ENCODE measurements around the gene KTN1. TPM values are rescaled to one million over a fixed set of nuclear protein-coding genes. Genes with fewer than 3 reads are reported as not detected.

KTN1 gene
- 100 to 1,000 TPM; 149 to 264 TPM for total RNA-seq

DNA sequence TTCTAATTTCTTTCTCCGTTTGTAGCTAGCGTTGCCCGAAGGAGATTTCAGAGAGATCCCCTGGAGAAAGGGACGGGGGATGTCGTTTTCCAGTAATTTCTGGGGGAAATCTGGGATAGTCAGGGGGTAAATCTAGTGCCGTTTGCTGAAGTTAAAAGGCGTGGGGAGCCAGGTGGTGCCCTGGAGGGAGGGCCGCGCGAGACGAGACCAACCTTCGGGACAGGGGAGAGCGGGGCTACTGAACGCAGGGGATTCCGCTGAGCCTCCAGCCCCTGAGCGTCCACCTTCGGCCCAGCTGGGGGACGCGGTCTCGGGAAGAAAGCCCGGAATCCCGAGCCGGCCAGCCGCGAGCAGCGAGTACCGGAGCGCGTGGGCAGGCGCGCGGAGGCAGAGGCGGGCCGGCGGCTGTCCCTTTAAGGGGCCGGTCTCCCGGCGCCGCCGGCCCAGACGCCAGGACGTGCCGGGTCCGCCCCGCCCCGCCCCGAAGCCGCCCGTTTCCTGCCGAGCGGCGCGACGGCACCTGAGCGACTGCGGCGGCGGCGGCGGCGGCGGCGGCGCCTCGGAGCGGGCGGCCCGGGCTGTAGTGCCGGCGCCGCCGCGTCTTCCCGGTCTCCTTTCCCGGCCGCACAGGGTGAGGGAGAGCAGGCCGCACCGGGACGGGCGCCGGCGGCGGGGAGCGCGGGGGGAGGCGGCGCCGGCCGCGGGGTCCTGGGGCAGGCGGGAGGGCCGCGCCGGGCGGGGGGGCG is at the start of gene KTN1:
Gene KTN1, plus strand, starts transcription at position 484 of the 746 bp plus-strand sequence. CDS start 31,842 bp downstream, outside the sequence.
- Histone ChIP-seq H3K9me3 (no peaks in the 10 kb centered on the region), H3K27me3 (no peaks in the 10 kb centered on the region), H3K9ac (ENCODE audit: low read depth in 2 of 2, low read length in 2 of 2) (peak within 1 kb of the TSS; percentile 88 to 94), H3K36me3 (no peaks in the 10 kb centered on the region), H3K4me1 (no peaks in the 10 kb centered on the region), H3K27ac (peak within 1 kb of the TSS; percentile 85), H3K4me3 (peak within 1 kb of the TSS; percentile 89)
- intact Hi-C loops (cut with DNase I): loop anchor here (10.0 kb wide), 1 partner anchor 115 kb away; no protein-coding TSS in a partner anchor
- TF ChIP-seq, protein P1, sequence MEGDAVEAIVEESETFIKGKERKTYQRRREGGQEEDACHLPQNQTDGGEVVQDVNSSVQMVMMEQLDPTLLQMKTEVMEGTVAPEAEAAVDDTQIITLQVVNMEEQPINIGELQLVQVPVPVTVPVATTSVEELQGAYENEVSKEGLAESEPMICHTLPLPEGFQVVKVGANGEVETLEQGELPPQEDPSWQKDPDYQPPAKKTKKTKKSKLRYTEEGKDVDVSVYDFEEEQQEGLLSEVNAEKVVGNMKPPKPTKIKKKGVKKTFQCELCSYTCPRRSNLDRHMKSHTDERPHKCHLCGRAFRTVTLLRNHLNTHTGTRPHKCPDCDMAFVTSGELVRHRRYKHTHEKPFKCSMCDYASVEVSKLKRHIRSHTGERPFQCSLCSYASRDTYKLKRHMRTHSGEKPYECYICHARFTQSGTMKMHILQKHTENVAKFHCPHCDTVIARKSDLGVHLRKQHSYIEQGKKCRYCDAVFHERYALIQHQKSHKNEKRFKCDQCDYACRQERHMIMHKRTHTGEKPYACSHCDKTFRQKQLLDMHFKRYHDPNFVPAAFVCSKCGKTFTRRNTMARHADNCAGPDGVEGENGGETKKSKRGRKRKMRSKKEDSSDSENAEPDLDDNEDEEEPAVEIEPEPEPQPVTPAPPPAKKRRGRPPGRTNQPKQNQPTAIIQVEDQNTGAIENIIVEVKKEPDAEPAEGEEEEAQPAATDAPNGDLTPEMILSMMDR (IDR thresholded peaks at IDR 0.05): no peak
- DNase-seq: peak; percentile 83

DNA sequence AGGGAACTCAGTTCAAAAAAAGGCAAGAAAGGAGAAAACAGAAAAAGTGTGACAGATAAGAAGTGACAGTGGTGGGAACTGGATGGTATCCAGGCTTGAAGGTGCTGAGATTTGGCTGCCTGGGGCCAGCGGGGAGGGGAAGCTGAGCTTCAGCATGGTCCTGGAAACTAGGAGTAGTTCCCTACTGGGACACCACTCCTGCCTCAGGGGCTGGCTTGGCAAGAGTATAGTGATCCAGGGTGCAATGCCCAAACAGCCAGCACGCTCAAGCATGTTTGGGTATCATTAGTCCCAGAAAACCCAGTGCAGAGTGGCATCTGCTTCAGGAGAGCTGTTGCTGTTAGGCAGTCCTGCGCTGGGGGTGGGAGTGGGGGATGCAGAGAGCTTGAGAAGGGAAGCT is 49.5 kb upstream of the KTN1 start:
- Histone ChIP-seq H3K27ac (no peak overlapping the region), H3K9me3 (no peaks in the 10 kb centered on the region), H3K27me3 (no peaks in the 10 kb centered on the region), H3K36me3 (no peaks in the 10 kb centered on the region), H3K4me3 (no peak overlapping the region), H3K9ac (ENCODE audit: low read depth in 2 of 2, low read length in 2 of 2) (no peak overlapping the region), H3K4me1 (no peaks in the 10 kb centered on the region)
- intact Hi-C loops (cut with DNase I): no loop called here
- TF ChIP-seq, protein P1 (IDR thresholded peaks at IDR 0.05): no peak
- DNase-seq: no peak

DNA sequence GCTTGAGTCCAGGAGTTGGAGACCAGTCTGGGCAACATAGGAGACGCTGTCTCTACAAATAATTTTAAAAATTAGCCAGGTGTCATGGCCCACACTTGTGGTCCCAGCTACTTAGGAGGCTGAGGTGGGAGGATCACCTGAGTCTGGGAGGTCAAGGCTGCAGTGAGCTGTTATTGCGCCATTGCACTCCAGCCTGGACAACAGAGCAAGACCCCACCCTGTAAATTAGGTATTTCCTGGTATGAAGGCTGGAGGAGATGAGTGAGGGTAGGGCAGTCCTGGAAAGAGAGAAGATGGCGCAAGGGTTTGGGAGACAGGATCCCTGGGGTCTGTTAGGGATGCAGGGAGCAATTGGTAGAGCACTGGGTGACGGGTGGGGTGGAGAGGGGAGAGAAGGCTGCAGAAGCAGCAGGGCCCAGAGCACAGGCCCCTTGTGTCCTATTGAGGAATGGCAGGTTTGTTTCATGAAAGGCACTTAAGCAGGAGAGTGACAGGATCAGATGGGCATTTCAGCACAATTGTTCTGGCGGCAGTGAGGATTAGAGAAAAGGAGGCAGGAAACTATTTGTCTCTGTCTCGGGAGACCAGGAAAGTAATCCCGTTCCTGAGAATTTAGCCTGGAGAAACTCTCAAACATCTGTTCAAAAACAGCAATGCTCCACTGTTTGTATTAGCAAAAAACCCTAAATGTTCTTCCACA is 47.2 kb upstream of the KTN1 start:
- H3K36me3 ChIP-seq: no peaks in the 10 kb centered on the region
- H3K27me3 ChIP-seq: no peaks in the 10 kb centered on the region
- H3K9me3 ChIP-seq: no peaks in the 10 kb centered on the region
- H3K27ac ChIP-seq: no peak overlapping the region
- no peak overlapping the region for H3K9ac ChIP-seq (ENCODE audit: low read depth in 2 of 2, low read length in 2 of 2)
- H3K4me1 ChIP-seq: no peaks in the 10 kb centered on the region
- TF ChIP-seq, protein P1 (IDR thresholded peaks at IDR 0.05): no peak
- intact Hi-C loops (cut with DNase I): no loop called here
- no peak overlapping the region for H3K4me3 ChIP-seq
- no peak for DNase-seq

DNA sequence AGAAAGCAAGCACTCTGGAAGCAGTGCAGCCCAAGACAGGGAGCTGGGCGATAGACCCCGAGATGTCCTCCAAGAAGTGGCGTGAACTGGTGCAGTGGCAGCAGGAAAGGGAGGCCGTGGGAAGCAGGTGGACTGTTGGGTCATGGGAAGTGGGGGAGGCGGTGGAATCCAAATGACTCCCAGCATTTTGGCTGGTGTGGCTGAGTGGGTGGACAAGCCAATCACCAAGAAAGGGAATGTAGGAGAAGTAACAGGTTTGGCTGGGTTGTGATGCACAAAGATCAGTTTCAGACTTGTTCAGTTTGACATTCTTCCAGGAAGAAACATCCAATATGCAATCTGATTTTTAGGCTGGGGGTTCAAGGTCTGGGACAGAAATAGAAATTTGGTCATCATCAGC is 46.0 kb upstream of the KTN1 start:
- TF ChIP-seq, protein P1 (IDR thresholded peaks at IDR 0.05): no peak
- Histone ChIP-seq H3K27me3 (no peaks in the 10 kb centered on the region), H3K9me3 (no peaks in the 10 kb centered on the region), H3K9ac (ENCODE audit: low read depth in 2 of 2, low read length in 2 of 2) (no peak overlapping the region), H3K4me3 (no peak overlapping the region), H3K4me1 (no peaks in the 10 kb centered on the region), H3K36me3 (no peaks in the 10 kb centered on the region), H3K27ac (no peak overlapping the region)
- no peak for DNase-seq
- intact Hi-C loops (cut with DNase I): no loop called here

DNA sequence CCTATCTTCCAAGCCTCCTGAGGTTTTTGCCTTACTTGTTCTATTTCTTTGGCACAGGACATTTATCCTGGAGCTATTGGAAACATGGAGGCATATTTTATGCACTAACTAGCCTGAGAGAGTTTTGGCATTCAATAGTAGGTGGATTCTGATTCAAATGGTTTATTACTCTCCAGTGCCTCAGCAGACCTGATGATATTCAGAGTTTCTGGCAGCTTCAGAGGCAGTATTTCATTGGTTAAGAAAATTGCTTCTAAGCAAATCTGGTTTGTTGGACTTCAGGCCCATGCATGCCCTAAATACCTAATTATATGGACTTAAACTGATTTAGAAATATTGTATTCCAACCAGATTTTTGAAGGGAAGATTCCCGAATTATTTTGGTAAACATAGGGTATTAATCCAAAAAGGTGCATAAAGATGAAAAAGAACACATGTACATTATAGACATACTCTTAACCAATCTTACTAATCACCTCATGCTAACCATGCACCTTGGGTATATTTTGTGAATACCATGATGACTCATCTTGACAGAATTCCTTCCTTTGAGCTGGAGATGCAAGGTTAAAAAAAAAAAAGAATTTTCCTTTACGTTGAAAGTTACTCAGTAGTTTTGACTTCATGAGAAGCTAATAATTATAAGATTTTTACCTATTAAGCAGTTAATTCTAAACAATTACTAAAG is 44.3 kb upstream of the KTN1 start:
- no peaks in the 10 kb centered on the region for H3K9me3 ChIP-seq
- no peaks in the 10 kb centered on the region for H3K4me1 ChIP-seq
- no peak for DNase-seq
- TF ChIP-seq, protein P1 (IDR thresholded peaks at IDR 0.05): no peak
- no peaks in the 10 kb centered on the region for H3K27me3 ChIP-seq
- no peak overlapping the region for H3K9ac ChIP-seq (ENCODE audit: low read depth in 2 of 2, low read length in 2 of 2)
- no peaks in the 10 kb centered on the region for H3K36me3 ChIP-seq
- H3K4me3 ChIP-seq: no peak overlapping the region
- no peak overlapping the region for H3K27ac ChIP-seq
- intact Hi-C loops (cut with DNase I): no loop called here

All from colonic mucosa (tissue), 4 donors.